NCI-H524 (cell line): ENCODE results near the gene NPPA.
"Not testable (repeated sequence)": the region's sequence is repeated elsewhere in the genome, so short reads cannot be mapped to it uniquely, and the experiment has no call there.

ENCODE experiments used
- DNase-seq, 2 experiments: peaks; one replicate each; lab custom pipeline; 2025; lab: John Stamatoyannopoulos, UW

NPPA gene

GRCh38 chr1:11807133-11807532 lies 40.5 kb downstream of the NPPA start:
- no peak for DNase-seq

GRCh38 chr1:11806307-11806936 lies 41.2 kb downstream of the NPPA start:
- DNase-seq, result no peak

- peak; percentile 97 to 99 for DNase-seq
Observed at GRCh38 chr1:11805422-11806306, 41.9 kb downstream of the NPPA start, which contains the start of the genes CLCN6 and MTHFR. Gene CLCN6 (plus strand): TSS chr1:11806191. CDS start chr1:11806263, 72 bp downstream. Gene MTHFR (minus strand): TSS chr1:11805964. CDS start chr1:11803116, 2,848 bp downstream.

GRCh38 chr1:11804666-11805421 lies 42.7 kb downstream of the NPPA start:
- peak in 1 of 2 experiments; percentile 21 for DNase-seq

GRCh38 chr1:11803924-11804665 lies 43.5 kb downstream of the NPPA start:
- DNase-seq, result not testable (repeated sequence)

GRCh38 chr1:11802973-11803885 lies 44.4 kb downstream of the NPPA start:
- peak; percentile 85 to 93 for DNase-seq

GRCh38 chr1:11802616-11802972 lies 45.0 kb downstream of the NPPA start:
- DNase-seq, result no peak

GRCh38 chr1:11800756-11801433 lies 46.7 kb downstream of the NPPA start:
- no peak for DNase-seq

GRCh38 chr1:11800391-11800755 lies 47.2 kb downstream of the NPPA start:
- no peak for DNase-seq

GRCh38 chr1:11799896-11800295 lies 47.7 kb downstream of the NPPA start:
- no peak for DNase-seq

- no peak for DNase-seq
Observed at GRCh38 chr1:11799099-11799498, 48.5 kb downstream of the NPPA start.

- DNase-seq, result no peak
Observed at GRCh38 chr1:11797525-11798216, 49.9 kb downstream of the NPPA start.

- no peak for DNase-seq
Observed at GRCh38 chr1:11796036-11796828, 51.4 kb downstream of the NPPA start.
